LNCaP clone FGC (cell line): Measurements from ENCODE around the gene EPHB3.

Experiments
- DNase-seq: peaks from one replicate; pipeline ENCODE4 v3.0.0-alpha.2; 2011; ENCODE audit warnings: low read depth
- H3K4me3 ChIP-seq: 2 replicates; pipeline ENCODE4 v1.5.1; 2011; ENCODE audit warnings: mild to moderate bottlenecking, low read depth, low read length, control low read depth
- CTCF ChIP-seq: IDR thresholded peaks from 2 replicates; pipeline ENCODE4 v1.5.1; 2012; ENCODE audit warnings: mild to moderate bottlenecking; ENCODE audit not compliant: control insufficient read depth, insufficient read depth; ENCODE audit errors: extremely low read depth

The EPHB3 gene

GRCh38 chr3:184581331-184581855 is 19.8 kb downstream of the EPHB3 start:
- no peak for DNase-seq
- TF ChIP-seq CTCF, result no peak
- H3K4me3 ChIP-seq, result no peak overlapping the region

- TF ChIP-seq CTCF, result no peak
- H3K4me3 ChIP-seq, result no peak overlapping the region
- no peak for DNase-seq
Measured at GRCh38 chr3:184582646-184583577, 21.3 kb downstream of the EPHB3 start.

- DNase-seq, result no peak
- no peak overlapping the region for H3K4me3 ChIP-seq
- TF ChIP-seq CTCF, result no peak
Measured at GRCh38 chr3:184583578-184584451, 22.2 kb downstream of the EPHB3 start.

- no peak for DNase-seq
- no peak overlapping the region for H3K4me3 ChIP-seq
- TF ChIP-seq CTCF, result no peak
Measured at GRCh38 chr3:184584464-184584891, 22.9 kb downstream of the EPHB3 start.

GRCh38 chr3:184585545-184585944 is 24.0 kb downstream of the EPHB3 start:
- no peak for DNase-seq
- no peak overlapping the region for H3K4me3 ChIP-seq
- no peak for TF ChIP-seq CTCF

- DNase-seq, result no peak
- TF ChIP-seq CTCF, result no peak
- no peak overlapping the region for H3K4me3 ChIP-seq
Measured at GRCh38 chr3:184586851-184587250, 25.3 kb downstream of the EPHB3 start.
